Measurements from ENCODE around the gene DDX23.

Gene DDX23

GRCh38 chr12:48823281-48823680 is 28.7 kb downstream of the DDX23 start:
- DNase-seq (ENCODE audit: low read depth in 2 of 2): no peak

- no peak for DNase-seq (ENCODE audit: low read depth in 2 of 2)
These were observed 29.3 kb downstream of the DDX23 start for GRCh38 chr12:48822711-48823110.

GRCh38 chr12:48822139-48822538 is 29.8 kb downstream of the DDX23 start:
- DNase-seq (ENCODE audit: low read depth in 2 of 2): no peak

GRCh38 chr12:48819986-48820725 is 31.8 kb downstream of the DDX23 start:
- DNase-seq (ENCODE audit: low read depth in 2 of 2): no peak

- DNase-seq (ENCODE audit: low read depth in 2 of 2): no peak
These were observed 33.0 kb downstream of the DDX23 start for GRCh38 chr12:48818831-48819590.

- DNase-seq (ENCODE audit: low read depth in 2 of 2): peak; percentile 68 to 72
These were observed 33.8 kb downstream of the DDX23 start, which contains the start of gene CACNB3 for GRCh38 chr12:48817873-48818830. TSS of gene CACNB3 (plus strand) at chr12:48818496. CDS start at chr12:48818930, 434 bp downstream.

GRCh38 chr12:48816143-48816854 is 35.7 kb downstream of the DDX23 start:
- DNase-seq (ENCODE audit: low read depth in 2 of 2): no peak

- DNase-seq (ENCODE audit: low read depth in 2 of 2): peak in 1 of 2 donors; percentile 42
These were observed 36.5 kb downstream of the DDX23 start for GRCh38 chr12:48815126-48816110.

- DNase-seq (ENCODE audit: low read depth in 2 of 2): peak; percentile 58 to 68
These were observed 37.5 kb downstream of the DDX23 start for GRCh38 chr12:48814262-48815125.

- no peak for DNase-seq (ENCODE audit: low read depth in 2 of 2)
These were observed 38.3 kb downstream of the DDX23 start for GRCh38 chr12:48813465-48814261.

- DNase-seq (ENCODE audit: low read depth in 2 of 2): no peak
These were observed 39.6 kb downstream of the DDX23 start for GRCh38 chr12:48812389-48812788.

- no peak for DNase-seq (ENCODE audit: low read depth in 2 of 2)
These were observed 40.4 kb downstream of the DDX23 start for GRCh38 chr12:48811437-48812090.

- no peak for DNase-seq (ENCODE audit: low read depth in 2 of 2)
These were observed 41.0 kb downstream of the DDX23 start for GRCh38 chr12:48810903-48811431.

- DNase-seq (ENCODE audit: low read depth in 2 of 2): no peak
These were observed 44.0 kb downstream of the DDX23 start for GRCh38 chr12:48807981-48808380.

GRCh38 chr12:48803675-48804074 is 48.3 kb downstream of the DDX23 start:
- DNase-seq (ENCODE audit: low read depth in 2 of 2): no peak

- no peak for DNase-seq (ENCODE audit: low read depth in 2 of 2)
These were observed 51.0 kb downstream of the DDX23 start for GRCh38 chr12:48800971-48801370.

- no peak for DNase-seq (ENCODE audit: low read depth in 2 of 2)
These were observed 51.5 kb downstream of the DDX23 start for GRCh38 chr12:48800457-48800856.
